Measurements from ENCODE around the gene BRD1.

Gene BRD1

GRCh38 chr22:49751966-49752597 is 75.6 kb downstream of the BRD1 start:
- no peak for DNase-seq (ENCODE audit: low spot score)

- no peak for DNase-seq (ENCODE audit: low spot score)
Observed at GRCh38 chr22:49751318-49751965, 76.2 kb downstream of the BRD1 start.

DNA sequence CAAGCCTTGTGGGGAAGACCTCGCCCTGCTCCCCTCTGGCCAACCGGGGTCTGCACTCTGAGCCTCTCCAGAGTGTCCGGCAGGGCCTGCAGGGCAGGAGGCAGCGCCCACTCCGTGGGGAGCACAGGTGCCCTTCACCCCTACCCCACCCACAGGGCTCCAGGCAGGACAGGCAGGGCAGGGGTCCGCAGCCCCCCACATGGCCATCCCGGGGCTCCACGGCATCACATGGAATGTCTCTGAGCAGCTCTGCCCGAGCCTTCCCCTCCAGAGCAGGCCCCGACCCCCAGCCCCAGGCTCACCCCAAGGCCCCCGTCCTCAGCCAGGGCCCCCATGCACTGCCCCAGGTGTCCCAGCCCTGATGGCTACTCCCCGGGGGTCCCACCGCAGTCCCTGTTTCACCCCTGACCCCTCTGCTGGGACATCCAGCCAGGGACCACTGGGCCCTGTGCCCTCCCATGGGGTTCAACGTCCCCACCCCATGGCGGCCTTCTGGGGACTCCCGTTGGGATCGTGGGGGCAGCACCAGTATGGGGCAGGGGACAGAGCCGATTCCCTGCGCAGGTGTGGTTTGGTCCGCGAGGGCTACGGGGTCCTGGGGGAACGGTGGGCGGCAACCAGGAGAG is 77.7 kb downstream of the BRD1 start:
- DNase-seq (ENCODE audit: low spot score) = no peak

DNA sequence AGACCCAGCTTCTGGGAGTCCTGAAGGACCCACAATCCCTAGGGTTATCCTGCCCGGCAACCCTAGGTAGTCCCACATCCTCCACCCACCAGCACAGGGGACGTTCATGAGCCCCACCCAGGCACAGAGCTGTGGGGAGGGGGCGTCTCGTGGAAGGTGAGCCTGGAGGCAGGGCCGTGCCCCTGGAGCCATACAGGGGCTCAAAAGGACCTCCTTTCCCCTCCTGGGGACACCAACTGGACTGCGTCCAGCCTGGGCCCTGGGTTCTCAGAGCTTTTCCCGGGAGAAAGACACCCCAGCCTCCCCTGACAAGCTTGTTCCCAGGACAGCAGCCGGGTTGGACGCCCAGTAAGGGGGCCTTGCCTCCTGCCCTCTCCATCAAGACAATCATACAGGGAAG is 78.4 kb downstream of the BRD1 start:
- DNase-seq (ENCODE audit: low spot score) = no peak

GRCh38 chr22:49748514-49748913 is 79.2 kb downstream of the BRD1 start:
- no peak for DNase-seq (ENCODE audit: low spot score)

- no peak for DNase-seq (ENCODE audit: low spot score)
Observed at GRCh38 chr22:49747716-49748115, 80.0 kb downstream of the BRD1 start.

DNA sequence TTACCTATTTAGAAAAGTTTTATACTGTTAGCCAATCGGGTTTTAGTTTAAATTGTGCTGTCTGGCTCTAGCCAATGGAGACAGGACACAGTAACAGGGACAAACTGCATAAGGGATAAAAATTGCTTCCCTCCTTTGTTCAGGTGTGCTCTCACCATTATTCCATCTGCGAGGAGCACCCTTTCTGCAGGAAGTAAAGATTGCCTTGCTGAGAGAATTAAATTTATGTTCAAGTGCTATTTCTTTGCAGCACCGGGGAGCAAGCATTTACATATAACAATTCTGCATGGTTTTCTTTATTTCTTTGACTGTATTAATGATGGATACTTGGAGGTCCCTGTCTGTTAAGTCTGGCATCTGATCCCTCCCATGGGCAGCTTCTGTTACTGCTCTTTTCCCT is 80.5 kb downstream of the BRD1 start:
- no peak for DNase-seq (ENCODE audit: low spot score)

DNA sequence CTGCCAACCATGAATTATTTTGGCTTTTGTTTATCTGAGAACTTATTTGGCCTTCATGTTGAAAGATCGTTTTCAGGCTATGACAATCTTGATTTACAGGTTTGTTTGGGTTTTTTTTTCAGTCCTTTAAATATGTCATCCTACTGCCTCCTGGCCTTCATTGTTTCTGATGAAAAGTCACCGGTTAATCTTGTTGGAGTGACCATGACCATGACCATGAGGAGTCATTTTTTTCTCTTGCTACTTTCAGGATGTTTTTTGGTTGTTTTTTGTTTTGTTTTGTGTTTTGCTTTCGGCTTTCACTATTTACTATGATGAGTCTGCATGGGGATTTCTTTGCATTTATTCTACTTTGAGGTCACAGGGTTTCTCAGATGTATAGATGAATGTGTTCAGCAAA is 81.6 kb downstream of the BRD1 start:
- DNase-seq (ENCODE audit: low spot score) = no peak

DNA sequence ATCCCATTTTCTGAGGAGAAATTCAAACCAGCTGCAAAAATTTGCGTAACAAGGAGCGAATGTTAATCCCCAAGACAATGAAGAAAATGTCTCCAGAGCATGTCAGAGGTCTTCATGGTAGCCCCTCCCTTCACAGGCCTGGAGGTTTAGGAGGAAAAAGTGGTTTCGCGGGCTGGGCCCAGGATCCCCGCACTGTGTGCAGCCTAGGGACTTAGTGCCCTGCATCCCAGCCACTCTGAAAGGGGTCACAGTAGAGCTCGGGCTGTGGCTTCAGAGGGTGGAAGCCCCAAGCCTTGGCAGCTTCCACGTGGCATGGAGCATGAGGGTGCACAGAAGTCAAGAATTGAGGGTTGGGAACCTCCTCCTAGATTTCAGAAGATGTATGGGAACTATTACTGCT is 87.4 kb downstream of the BRD1 start:
- no peak for DNase-seq (ENCODE audit: low spot score)

- no peak for DNase-seq (ENCODE audit: low spot score)
Observed at GRCh38 chr22:49739138-49739537, 88.5 kb downstream of the BRD1 start.

DNA sequence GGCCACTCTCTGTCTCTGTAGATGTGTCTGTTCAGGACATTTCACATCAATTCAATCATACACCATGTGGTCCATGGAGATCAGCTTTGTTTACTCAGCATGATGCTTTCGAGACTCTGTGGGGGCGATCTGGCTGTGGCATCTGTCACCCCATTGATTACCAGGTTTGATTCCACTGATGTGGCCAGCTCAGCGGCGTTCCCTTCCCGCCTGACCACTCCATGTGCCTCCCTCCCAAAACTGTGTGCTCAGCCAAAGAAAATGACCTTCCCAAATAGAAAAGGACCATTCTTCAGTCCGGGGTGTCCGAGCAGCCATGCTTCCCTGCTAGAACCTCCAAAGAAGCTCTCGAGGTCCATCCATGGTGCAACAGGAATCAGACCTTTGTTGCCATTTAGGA is 89.1 kb downstream of the BRD1 start:
- DNase-seq (ENCODE audit: low spot score) = no peak

- no peak for DNase-seq (ENCODE audit: low spot score)
Observed at GRCh38 chr22:49738006-49738405, 89.7 kb downstream of the BRD1 start.

GRCh38 chr22:49737101-49737551 is 90.5 kb downstream of the BRD1 start:
- no peak for DNase-seq (ENCODE audit: low spot score)

GRCh38 chr22:49736538-49736937 is 91.1 kb downstream of the BRD1 start:
- DNase-seq (ENCODE audit: low spot score) = no peak

GRCh38 chr22:49735901-49736421 is 91.7 kb downstream of the BRD1 start:
- no peak for DNase-seq (ENCODE audit: low spot score)

GRCh38 chr22:49735411-49735900 is 92.2 kb downstream of the BRD1 start:
- DNase-seq (ENCODE audit: low spot score) = no peak

- DNase-seq (ENCODE audit: low spot score) = no peak
Observed at GRCh38 chr22:49734882-49735281, 92.8 kb downstream of the BRD1 start.

GRCh38 chr22:49734390-49734789 is 93.3 kb downstream of the BRD1 start:
- DNase-seq (ENCODE audit: low spot score) = no peak

- no peak for DNase-seq (ENCODE audit: low spot score)
Observed at GRCh38 chr22:49733631-49734030, 94.0 kb downstream of the BRD1 start.

- DNase-seq (ENCODE audit: low spot score) = no peak
Observed at GRCh38 chr22:49730656-49731055, 97.0 kb downstream of the BRD1 start.

- DNase-seq (ENCODE audit: low spot score) = no peak
Observed at GRCh38 chr22:49728570-49729271, 99.0 kb downstream of the BRD1 start.

- no peak for DNase-seq (ENCODE audit: low spot score)
Observed at GRCh38 chr22:49727881-49728569, 99.6 kb downstream of the BRD1 start.

All from activated CD4-positive, alpha-beta T cell treated with anti-CD3 and anti-CD28 coated beads, Interleukin-2, Interleukin-4, amounts not matched to agents 100 ng/mL and 50 ng/mL, durations not matched to agents 16 hours and 8 hours (primary cell).